Measurements from ENCODE around the gene EBF3.

Gene EBF3

GRCh38 chr10:129888784-129889616 lies 75.1 kb downstream of the EBF3 start:
- Mint-ChIP-seq H3K36me3 (ENCODE audit: low read depth) (no peaks in the 10 kb centered on the region), H3K4me3 (no peak overlapping the region), H3K4me1 (ENCODE audit: low read depth) (no peaks in the 10 kb centered on the region), H3K27ac (no peak overlapping the region), H3K9me3 (no peaks in the 10 kb centered on the region), H3K27me3 (ENCODE audit: low read depth) (no peaks in the 10 kb centered on the region)
- DNase-seq (ENCODE audit: low spot score) = no peak

- no peaks in the 10 kb centered on the region for H3K4me1 Mint-ChIP-seq (ENCODE audit: low read depth)
- H3K36me3 Mint-ChIP-seq (ENCODE audit: low read depth) = no peaks in the 10 kb centered on the region
- DNase-seq (ENCODE audit: low spot score) = no peak
- no peaks in the 10 kb centered on the region for H3K9me3 Mint-ChIP-seq
- no peaks in the 10 kb centered on the region for H3K27me3 Mint-ChIP-seq (ENCODE audit: low read depth)
- no peak overlapping the region for H3K4me3 Mint-ChIP-seq
- no peak overlapping the region for H3K27ac Mint-ChIP-seq
These were observed 75.9 kb downstream of the EBF3 start for GRCh38 chr10:129887986-129888783.

GRCh38 chr10:129887381-129887905 lies 76.6 kb downstream of the EBF3 start:
- H3K36me3 Mint-ChIP-seq (ENCODE audit: low read depth) = no peaks in the 10 kb centered on the region
- no peak overlapping the region for H3K4me3 Mint-ChIP-seq
- H3K4me1 Mint-ChIP-seq (ENCODE audit: low read depth) = no peaks in the 10 kb centered on the region
- DNase-seq (ENCODE audit: low spot score) = no peak
- no peak overlapping the region for H3K27ac Mint-ChIP-seq
- H3K9me3 Mint-ChIP-seq = no peaks in the 10 kb centered on the region
- no peaks in the 10 kb centered on the region for H3K27me3 Mint-ChIP-seq (ENCODE audit: low read depth)

- Mint-ChIP-seq H3K4me3 (no peak overlapping the region), H3K9me3 (no peaks in the 10 kb centered on the region), H3K27me3 (ENCODE audit: low read depth) (no peaks in the 10 kb centered on the region), H3K4me1 (ENCODE audit: low read depth) (no peaks in the 10 kb centered on the region), H3K27ac (no peak overlapping the region), H3K36me3 (ENCODE audit: low read depth) (no peaks in the 10 kb centered on the region)
- DNase-seq (ENCODE audit: low spot score) = no peak
These were observed 77.8 kb downstream of the EBF3 start for GRCh38 chr10:129886263-129886662.

- no peak overlapping the region for H3K27ac Mint-ChIP-seq
- no peaks in the 10 kb centered on the region for H3K27me3 Mint-ChIP-seq (ENCODE audit: low read depth)
- no peaks in the 10 kb centered on the region for H3K36me3 Mint-ChIP-seq (ENCODE audit: low read depth)
- H3K4me3 Mint-ChIP-seq = no peak overlapping the region
- H3K4me1 Mint-ChIP-seq (ENCODE audit: low read depth) = no peaks in the 10 kb centered on the region
- DNase-seq (ENCODE audit: low spot score) = no peak
- H3K9me3 Mint-ChIP-seq = no peaks in the 10 kb centered on the region
These were observed 78.5 kb downstream of the EBF3 start for GRCh38 chr10:129885526-129885925.

GRCh38 chr10:129884398-129885078 lies 79.5 kb downstream of the EBF3 start:
- Mint-ChIP-seq H3K4me3 (no peak overlapping the region), H3K4me1 (ENCODE audit: low read depth) (no peaks in the 10 kb centered on the region), H3K27me3 (ENCODE audit: low read depth) (no peaks in the 10 kb centered on the region), H3K36me3 (ENCODE audit: low read depth) (no peaks in the 10 kb centered on the region), H3K27ac (no peak overlapping the region), H3K9me3 (no peaks in the 10 kb centered on the region)
- no peak for DNase-seq (ENCODE audit: low spot score)

- no peaks in the 10 kb centered on the region for H3K27me3 Mint-ChIP-seq (ENCODE audit: low read depth)
- H3K36me3 Mint-ChIP-seq (ENCODE audit: low read depth) = no peaks in the 10 kb centered on the region
- H3K4me3 Mint-ChIP-seq = no peak overlapping the region
- no peaks in the 10 kb centered on the region for H3K4me1 Mint-ChIP-seq (ENCODE audit: low read depth)
- no peak overlapping the region for H3K27ac Mint-ChIP-seq
- no peaks in the 10 kb centered on the region for H3K9me3 Mint-ChIP-seq
- DNase-seq (ENCODE audit: low spot score) = no peak
These were observed 80.3 kb downstream of the EBF3 start for GRCh38 chr10:129883626-129884397.

- H3K27ac Mint-ChIP-seq = no peak overlapping the region
- no peak overlapping the region for H3K4me3 Mint-ChIP-seq
- no peaks in the 10 kb centered on the region for H3K9me3 Mint-ChIP-seq
These were observed 81.0 kb downstream of the EBF3 start for GRCh38 chr10:129883029-129883428.

GRCh38 chr10:129882291-129883010 lies 81.6 kb downstream of the EBF3 start:
- no peak for DNase-seq (ENCODE audit: low spot score)
- H3K27ac Mint-ChIP-seq = no peak overlapping the region
- H3K9me3 Mint-ChIP-seq = no peaks in the 10 kb centered on the region
- H3K36me3 Mint-ChIP-seq (ENCODE audit: low read depth) = no peaks in the 10 kb centered on the region
- H3K4me1 Mint-ChIP-seq (ENCODE audit: low read depth) = no peaks in the 10 kb centered on the region
- no peaks in the 10 kb centered on the region for H3K27me3 Mint-ChIP-seq (ENCODE audit: low read depth)
- H3K4me3 Mint-ChIP-seq = no peak overlapping the region

More at GRCh38 chr10:129883029-129883428, 81.0 kb downstream of the EBF3 start:
- H3K4me1 Mint-ChIP-seq (ENCODE audit: low read depth) = no peaks in the 10 kb centered on the region
- DNase-seq (ENCODE audit: low spot score) = no peak
- no peaks in the 10 kb centered on the region for H3K27me3 Mint-ChIP-seq (ENCODE audit: low read depth)
- H3K36me3 Mint-ChIP-seq (ENCODE audit: low read depth) = no peaks in the 10 kb centered on the region

GRCh38 chr10:129881641-129882040 lies 82.4 kb downstream of the EBF3 start:
- Mint-ChIP-seq H3K27ac (no peak overlapping the region), H3K36me3 (ENCODE audit: low read depth) (no peaks in the 10 kb centered on the region), H3K9me3 (no peaks in the 10 kb centered on the region), H3K27me3 (ENCODE audit: low read depth) (no peaks in the 10 kb centered on the region), H3K4me1 (ENCODE audit: low read depth) (no peaks in the 10 kb centered on the region), H3K4me3 (no peak overlapping the region)
- no peak for DNase-seq (ENCODE audit: low spot score)

- no peaks in the 10 kb centered on the region for H3K27me3 Mint-ChIP-seq (ENCODE audit: low read depth)
- no peak overlapping the region for H3K4me3 Mint-ChIP-seq
- H3K4me1 Mint-ChIP-seq (ENCODE audit: low read depth) = no peaks in the 10 kb centered on the region
- no peaks in the 10 kb centered on the region for H3K9me3 Mint-ChIP-seq
- no peak overlapping the region for H3K27ac Mint-ChIP-seq
- DNase-seq (ENCODE audit: low spot score) = no peak
- H3K36me3 Mint-ChIP-seq (ENCODE audit: low read depth) = no peaks in the 10 kb centered on the region
These were observed 83.7 kb downstream of the EBF3 start for GRCh38 chr10:129880191-129880870.

- H3K4me3 Mint-ChIP-seq = no peak overlapping the region
- no peaks in the 10 kb centered on the region for H3K27me3 Mint-ChIP-seq (ENCODE audit: low read depth)
These were observed 84.4 kb downstream of the EBF3 start for GRCh38 chr10:129879655-129880054.

More at GRCh38 chr10:129879655-129880054, 84.4 kb downstream of the EBF3 start:
- no peaks in the 10 kb centered on the region for H3K9me3 Mint-ChIP-seq
- H3K36me3 Mint-ChIP-seq (ENCODE audit: low read depth) = no peaks in the 10 kb centered on the region
- DNase-seq (ENCODE audit: low spot score) = no peak
- H3K27ac Mint-ChIP-seq = no peak overlapping the region
- no peaks in the 10 kb centered on the region for H3K4me1 Mint-ChIP-seq (ENCODE audit: low read depth)

Measured in T-helper 2 cell treated with Interferon-gamma antibody and Interleukin-4, amounts not matched to agents 5 μg/mL and 100 μg/mL, for 36 hours (primary cell).